ENCODE measurements around the gene PLAAT2.

PLAAT2 gene

DNA sequence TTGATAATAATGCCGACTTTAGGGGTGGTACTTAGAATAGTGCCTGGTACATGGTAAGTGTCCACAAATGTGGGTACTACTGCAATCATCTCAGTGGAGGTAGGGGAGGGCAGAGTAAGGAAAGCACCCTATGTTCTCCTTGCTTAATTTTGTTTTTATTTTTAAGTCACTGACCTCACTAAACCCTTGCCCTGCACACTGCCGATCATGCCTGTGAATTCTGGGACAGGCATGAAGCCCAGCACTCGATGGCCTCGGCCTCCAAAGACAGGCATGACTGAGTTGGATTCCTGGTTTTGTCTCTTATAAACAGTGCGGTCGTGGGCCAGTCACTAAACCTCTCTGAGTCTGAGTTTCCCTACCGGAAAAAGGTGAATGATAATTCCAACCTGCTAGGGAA is 50.4 kb downstream of the PLAAT2 start:
- DNase-seq = no peak

DNA sequence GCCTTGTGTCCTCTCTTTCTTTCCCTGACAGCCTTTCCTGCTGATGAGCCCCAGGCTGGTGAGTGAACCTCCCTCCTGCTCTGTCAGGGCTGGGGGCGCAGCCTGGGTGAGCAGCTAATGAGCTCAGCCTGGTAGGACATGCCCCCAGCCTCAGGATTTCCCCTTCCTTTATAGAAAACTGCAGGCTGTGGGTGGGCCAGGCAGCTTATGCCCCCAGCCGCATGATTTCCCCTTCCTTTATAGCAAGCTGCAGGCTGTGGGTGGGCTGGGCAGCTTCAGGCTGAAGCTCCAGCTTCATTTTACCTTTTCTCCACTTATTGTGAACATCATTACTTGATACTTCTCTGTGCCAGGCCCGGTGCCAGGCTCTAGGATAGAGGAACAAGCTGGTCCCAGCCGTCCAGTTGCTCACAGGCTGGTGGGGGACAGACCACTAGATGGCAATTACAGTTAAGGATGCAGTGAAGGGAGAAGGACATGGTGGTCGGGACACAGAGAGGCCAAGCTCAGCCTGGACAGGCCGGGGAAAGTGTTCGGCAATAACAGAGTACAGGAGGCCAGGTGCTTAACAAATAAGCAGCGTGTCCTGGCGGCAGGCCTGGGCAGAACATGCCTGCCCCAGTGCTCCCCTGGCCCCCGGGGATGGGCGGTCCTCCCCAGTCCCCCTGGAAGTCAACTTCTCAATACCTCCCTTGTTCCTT is 52.0 kb downstream of the PLAAT2 start:
- DNase-seq = no peak

DNA sequence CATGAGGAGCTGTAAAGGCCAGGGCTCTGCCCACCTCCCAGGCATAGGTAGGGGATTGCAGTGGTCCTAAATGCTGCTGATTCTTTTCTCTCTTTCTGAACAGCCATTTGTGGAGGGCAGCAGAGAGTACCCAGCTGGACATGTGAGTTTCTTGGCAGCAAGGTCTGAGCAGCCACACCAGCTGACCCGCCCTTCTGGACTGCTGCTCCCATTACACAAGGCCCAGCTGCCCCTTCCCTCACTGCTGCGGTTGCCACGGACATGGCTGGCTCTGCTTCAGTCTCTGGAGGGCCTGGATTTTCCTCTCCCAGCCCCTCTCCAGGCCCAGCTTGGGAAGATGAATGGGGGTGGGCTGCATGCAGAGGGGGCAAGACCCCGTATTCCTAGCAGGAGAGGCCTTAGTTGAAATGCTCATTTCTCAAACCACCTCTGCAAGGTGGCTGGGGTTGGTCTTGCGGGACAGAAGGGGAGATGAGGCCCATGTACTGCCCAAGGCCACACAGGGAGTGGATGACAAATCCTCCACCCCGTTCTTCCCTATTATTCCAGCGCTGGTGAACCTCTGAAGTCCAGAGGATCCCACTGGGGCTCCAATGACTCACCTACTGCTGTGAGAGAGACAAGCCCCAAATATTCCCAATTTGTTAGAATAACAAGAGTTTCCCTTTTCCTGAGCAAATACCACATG is 52.7 kb downstream of the PLAAT2 start:
- DNase-seq = no peak

DNA sequence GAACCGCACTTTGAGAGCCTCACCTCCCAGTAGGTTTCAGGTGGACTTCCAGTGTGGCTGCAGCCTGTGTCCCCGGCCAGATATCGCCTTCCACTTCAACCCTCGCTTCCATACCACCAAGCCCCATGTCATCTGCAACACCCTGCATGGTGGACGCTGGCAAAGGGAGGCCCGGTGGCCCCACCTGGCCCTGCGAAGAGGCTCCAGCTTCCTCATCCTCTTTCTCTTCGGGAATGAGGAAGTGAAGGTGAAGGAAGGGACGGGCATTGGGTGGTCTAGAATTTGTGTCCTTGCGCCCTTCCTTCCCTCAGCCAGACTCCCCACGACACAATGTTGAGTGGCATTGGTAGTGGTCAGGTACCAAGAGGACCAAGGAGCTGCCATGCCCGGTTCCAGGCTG is 54.4 kb downstream of the PLAAT2 start:
- DNase-seq = no peak

DNA sequence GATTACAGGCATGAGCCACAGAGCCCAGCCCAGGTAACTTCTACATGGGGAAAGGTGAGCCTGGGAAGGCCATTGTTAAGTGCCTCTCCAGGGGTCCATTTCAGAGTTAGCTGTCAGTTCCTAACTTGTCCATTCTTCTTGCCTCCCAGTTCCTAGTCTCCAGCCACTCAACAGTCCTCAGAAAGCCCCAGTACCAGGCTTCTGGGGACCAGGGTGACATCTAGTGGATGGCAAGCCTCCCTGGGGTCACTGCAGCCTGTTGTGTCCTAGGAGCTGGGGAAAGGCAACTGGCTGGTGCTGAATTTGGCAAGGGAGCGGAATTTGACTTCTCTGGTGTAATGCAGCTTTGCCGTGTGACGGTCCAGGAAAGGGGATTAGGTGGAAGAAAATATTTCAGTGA is 55.2 kb downstream of the PLAAT2 start:
- DNase-seq = no peak

DNA sequence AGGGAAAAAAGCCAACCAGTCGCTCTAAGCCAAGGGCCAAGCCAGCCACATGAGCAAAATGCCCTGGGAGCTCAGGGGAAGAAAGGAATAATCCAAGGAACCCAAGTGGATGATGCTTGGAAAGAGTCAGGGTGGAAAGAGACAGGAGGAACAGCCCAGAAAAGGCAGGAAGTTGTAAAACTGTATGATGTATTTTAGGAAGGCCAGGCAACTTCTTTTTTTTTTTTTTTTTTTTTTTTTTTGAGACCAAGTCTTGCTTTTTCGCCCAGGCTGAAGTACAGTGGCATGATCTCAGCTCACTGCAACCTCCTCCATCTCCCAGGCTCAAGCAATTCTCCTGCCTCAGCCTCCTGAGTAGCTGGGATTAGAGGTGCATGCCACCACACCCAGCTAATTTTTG is 55.7 kb downstream of the PLAAT2 start:
- DNase-seq = no peak

DNA sequence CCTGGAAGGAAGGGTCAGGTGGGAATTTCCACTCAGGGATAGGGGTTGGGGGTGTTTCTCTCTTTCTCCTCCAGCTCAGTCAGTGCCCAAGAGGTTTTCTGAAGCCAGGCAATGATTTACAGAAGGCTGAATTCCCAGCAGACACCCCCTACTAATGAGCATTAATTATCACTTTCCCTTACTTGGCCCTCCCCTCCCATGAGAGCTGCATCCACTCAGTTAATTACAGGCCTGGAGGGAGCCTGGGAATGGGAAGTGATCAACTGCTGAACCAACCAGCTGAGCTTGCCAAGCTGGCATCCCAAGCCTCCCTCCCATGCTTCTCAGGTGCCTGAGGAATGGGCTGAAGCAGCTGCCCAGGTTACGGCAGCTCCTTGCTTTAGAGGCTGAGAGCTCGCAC is 56.3 kb downstream of the PLAAT2 start:
- DNase-seq = no peak

DNA sequence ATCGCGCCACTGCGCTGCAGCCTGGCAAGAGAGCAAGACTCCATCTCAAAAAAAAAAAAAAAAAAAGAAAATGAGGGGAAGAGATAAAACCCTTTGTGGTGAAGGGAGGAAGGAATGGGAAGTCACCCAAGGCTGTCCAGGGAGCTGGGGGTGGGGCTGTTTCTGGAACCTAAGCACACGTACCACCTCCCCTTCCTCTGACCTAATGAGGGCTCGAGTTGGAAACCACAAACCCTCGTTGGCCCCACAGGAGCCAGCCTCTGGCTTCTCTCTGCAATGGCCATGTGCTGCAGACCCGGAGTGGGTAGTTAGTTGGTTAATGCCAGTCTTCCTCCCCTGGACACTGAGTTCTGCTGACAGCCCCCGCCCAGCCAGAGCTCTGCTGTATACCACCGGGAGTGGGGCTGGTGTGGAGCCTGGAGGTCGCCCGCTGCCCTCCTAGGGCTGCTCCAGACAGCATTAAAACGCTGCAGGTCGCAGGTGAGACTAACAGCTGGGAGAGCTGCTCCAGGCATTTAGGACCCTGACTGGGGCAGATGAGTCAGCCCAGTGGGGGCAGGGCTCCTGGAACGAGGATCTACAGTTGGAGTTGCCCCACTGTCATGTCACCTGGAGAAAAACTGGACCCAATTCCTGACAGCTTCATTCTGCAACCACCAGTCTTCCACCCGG is 57.2 kb downstream of the PLAAT2 start, which contains the start of gene LGALS12:
LGALS12 (plus strand) TSS at position 228 of the 672 bp plus-strand sequence; CDS start at position 603, 375 bp downstream.
- no peak for DNase-seq

DNA sequence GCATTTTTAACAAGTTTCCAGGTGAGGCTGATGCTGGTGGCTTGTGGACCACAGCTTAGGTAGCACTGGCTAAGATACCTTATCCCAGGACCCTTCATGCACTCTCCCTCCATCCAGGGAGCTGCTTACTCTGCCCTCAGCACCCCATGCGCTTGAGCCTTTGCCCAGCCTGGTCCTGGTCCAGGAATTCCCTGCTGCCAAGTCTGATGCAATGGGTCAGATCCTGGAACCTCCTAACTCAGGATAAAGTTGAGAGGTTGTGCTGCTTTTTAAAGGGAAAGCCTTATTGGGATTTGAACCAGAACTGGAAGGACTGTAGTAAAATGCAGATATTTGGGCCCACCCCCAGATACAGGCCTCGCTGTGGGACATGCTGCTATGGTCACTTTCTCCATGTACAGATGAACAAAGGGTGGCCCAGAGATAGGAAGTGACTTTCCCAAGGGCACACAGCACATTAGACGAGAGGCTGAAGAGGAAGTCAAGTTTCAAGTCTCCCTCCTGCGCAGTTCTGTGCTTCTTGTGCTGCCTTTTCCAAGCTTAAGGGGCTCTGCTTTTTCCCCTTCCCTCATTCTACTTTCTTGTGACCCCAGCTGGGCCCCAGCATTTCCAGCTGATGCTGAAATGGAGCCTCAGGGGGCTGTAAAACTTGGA is 58.1 kb downstream of the PLAAT2 start:
- DNase-seq = no peak

DNA sequence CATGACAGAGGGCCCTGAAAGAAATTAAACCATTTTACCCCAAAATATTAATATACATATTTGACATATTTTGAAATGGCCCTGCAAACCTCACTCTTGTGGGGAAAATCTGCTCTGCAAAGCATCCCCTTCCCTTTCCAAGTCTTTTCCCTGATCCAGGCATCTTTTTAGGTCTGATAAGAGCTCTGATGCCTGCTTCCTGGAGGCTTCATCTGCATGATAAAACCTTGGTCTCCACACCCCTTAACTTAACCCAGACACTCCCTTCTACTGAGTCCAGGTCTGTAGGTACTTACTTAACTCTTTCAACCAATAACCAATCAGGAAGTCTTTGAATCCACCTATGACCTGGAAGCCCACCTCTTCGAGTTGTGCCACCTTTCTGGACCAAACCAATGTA is 59.1 kb downstream of the PLAAT2 start:
- no peak for DNase-seq

DNA sequence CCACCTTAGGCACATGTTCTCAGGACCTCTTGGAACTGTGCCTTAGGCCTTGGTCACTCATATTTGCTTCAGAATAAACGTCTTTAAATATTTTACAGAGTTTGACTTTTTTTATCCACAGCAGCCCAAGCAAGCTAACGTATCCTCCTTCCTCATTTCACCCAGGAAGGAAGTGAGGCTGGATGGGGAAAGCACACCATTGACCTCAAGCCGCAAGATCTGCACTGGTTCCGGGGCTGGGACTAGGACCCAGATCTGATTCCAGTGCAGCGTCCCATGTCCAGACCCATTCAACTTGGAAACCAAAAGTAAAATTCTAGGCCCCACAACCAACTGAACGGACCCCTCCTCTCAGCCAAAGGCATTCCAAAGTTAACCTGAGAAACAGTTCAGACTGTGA is 59.7 kb downstream of the PLAAT2 start:
- DNase-seq = no peak
